OCI-LY7 (cell line): ENCODE results near the gene SLC24A4. TPM values are rescaled to one million over a fixed set of nuclear protein-coding genes. Genes with fewer than 3 reads are reported as not detected.

Experiments used
- Bru-seq: library from RNA; stranded (reverse); fragments of 400-500 nt; gene quantifications from one replicate; lab custom pipeline; 2021; lab: Mats Ljungman, UMichigan
- BruChase-seq, 2 experiments: library from RNA; stranded (reverse); fragments of 400-500 nt; gene quantifications; one replicate each; lab custom pipeline; 2021; lab: Mats Ljungman, UMichigan
- BruUV-seq: library from RNA; stranded (reverse); fragments of 400-500 nt; replicated peaks from 2 replicates; lab custom pipeline; 2021; lab: Mats Ljungman, UMichigan
- CTCF ChIA-PET: fragments of 300-600 bp; sonication (Branson Sonifier 250); formaldehyde crosslinking; loops from one replicate; lab custom pipeline; 2022; ENCODE audit warnings: antibody characterized with exemption; ENCODE audit not compliant: unreplicated experiment; lab: Charles Lee
- POLR2A ChIA-PET: fragments of 300-600 bp; sonication (Branson Sonifier 250); formaldehyde crosslinking; loops from one replicate; lab custom pipeline; 2022; ENCODE audit warnings: antibody characterized with exemption; lab: Charles Lee
- DNase-seq: peaks from one replicate; pipeline ENCODE4 v3.0.0-alpha.2; 2015; ENCODE audit warnings: low spot score
- H2AFZ ChIP-seq: fragments of 200-600 bp; sonication (generic), shearing (Covaris generic); 2 replicates; pipeline ENCODE4 v1.6.1; 2014; ENCODE audit warnings: mild to moderate bottlenecking, antibody characterized with exemption, low read length, moderate library complexity
- H3K27ac ChIP-seq: fragments of 200-600 bp; sonication (generic); 2 replicates; pipeline ENCODE4 v1.5.1; 2014; ENCODE audit warnings: mixed run types, low read depth, mild to moderate bottlenecking, moderate library complexity, low read length, inconsistent platforms; ENCODE audit not compliant: poor library complexity, severe bottlenecking
- H3K36me3 ChIP-seq: fragments of 200-600 bp; sonication (generic); 2 replicates; pipeline ENCODE4 v1.6.1; 2014; ENCODE audit warnings: mild to moderate bottlenecking, antibody characterized with exemption, low read length, moderate library complexity, mixed read lengths; ENCODE audit not compliant: insufficient read depth
- H3K4me1 ChIP-seq: fragments of 200-600 bp; sonication (generic); 2 replicates; pipeline ENCODE4 v1.5.1; 2014; ENCODE audit warnings: mild to moderate bottlenecking, low read length; ENCODE audit not compliant: insufficient read depth, poor library complexity, severe bottlenecking
- H3K4me2 ChIP-seq: fragments of 200-600 bp; sonication (generic); 2 replicates; pipeline ENCODE4 v1.6.1; 2014; ENCODE audit warnings: mild to moderate bottlenecking, low read length
- H3K4me3 ChIP-seq: fragments of 200-600 bp; sonication (generic); 2 replicates; pipeline ENCODE4 v1.5.1; 2014; ENCODE audit warnings: mild to moderate bottlenecking, low read depth, low read length; ENCODE audit not compliant: poor library complexity, severe bottlenecking
- H3K79me2 ChIP-seq: fragments of 200-600 bp; sonication (generic); 2 replicates; pipeline ENCODE4 v1.6.1; 2016; ENCODE audit warnings: low read depth, mild to moderate bottlenecking, low read length, moderate library complexity, mixed read lengths; ENCODE audit not compliant: insufficient read depth
- H3K9me2 ChIP-seq: fragments of 200-600 bp; sonication (generic); 2 replicates; pipeline ENCODE4 v1.6.1; 2016; ENCODE audit warnings: mild to moderate bottlenecking, low read length, mixed read lengths; ENCODE audit not compliant: insufficient read depth
- H3K9me3 ChIP-seq: fragments of 200-600 bp; sonication (generic); 2 replicates; pipeline ENCODE4 v1.6.1; 2014; ENCODE audit warnings: mild to moderate bottlenecking, mixed run types, low read length, mixed read lengths
- H4K20me1 ChIP-seq: fragments of 200-600 bp; sonication (generic); 2 replicates; pipeline ENCODE4 v1.6.1; 2014; ENCODE audit warnings: mild to moderate bottlenecking, antibody characterized with exemption, low read length, moderate library complexity, mixed read lengths; ENCODE audit not compliant: insufficient read depth
- CTCF ChIP-seq: fragments of 200-600 bp; sonication (generic); conservative IDR thresholded peaks from 2 replicates; pipeline ENCODE4 v1.5.1; 2014; ENCODE audit warnings: mild to moderate bottlenecking, antibody characterized with exemption, low read length, moderate library complexity, mixed read lengths
- EZH2phosphoT487 ChIP-seq: fragments of 200-600 bp; sonication (generic); IDR thresholded peaks from 2 replicates; pipeline ENCODE4 v1.6.1; 2018; ENCODE audit warnings: low read depth, borderline replicate concordance, mild to moderate bottlenecking, mixed run types, antibody characterized with exemption, low read length, moderate library complexity, mixed read lengths
- intact Hi-C: fragments of 100-400 bp; cut with micrococcal nuclease; formaldehyde crosslinking; loops from one replicate; pipeline ENCODE4 v1.10.0; 2022; ENCODE audit not compliant: unreplicated experiment
- long read RNA-seq: library from polyadenylated mRNA; stranded (forward); transcript quantifications from one replicate; pipeline ENCODE4 v2.0.0, GENCODE V29; 2022
- total RNA-seq, 2 experiments: library from RNA; depleted of rRNA in 1 of 2; stranded (reverse); fragments of >200 nt in 1 of 2; shearing (Covaris generic) in 1 of 2; gene quantifications; 2 replicates each; pipeline ENCODE4 v1.2.3, GENCODE V29; 2014 to 2022

Gene SLC24A4
- not detected in 2 replicates for total RNA-seq (2014; rRNA removed; shearing (Covaris generic))
- total RNA-seq (2022), result not detected in 2 replicates
- not detected for Bru-seq, nascent RNA
- percentile 2 among the genes with signal in this experiment for BruChase-seq, experiment 1, labeled RNA remaining after a 6-hour chase
- percentile 2 among the genes with signal in this experiment for BruChase-seq, experiment 2, labeled RNA remaining after a 2-hour chase
- long read RNA-seq, result 0 reads

GRCh38 chr14:92323011-92323915 lies at the start of gene SLC24A4:
SLC24A4 (plus strand) TSS chr14:92323165; CDS start chr14:92323831, 666 bp downstream.
- ChIA-PET POLR2A (interaction anchor here (0.7 to 1.0 kb wide), 2 partner anchors 16 to 208 kb away, joined by 3 to 4 read pairs; no protein-coding TSS in a partner anchor), CTCF (no interaction called here)
- H3K27ac ChIP-seq, result no peak within 1 kb of the TSS
- TF ChIP-seq CTCF (no peak), EZH2phosphoT487 (no peak)
- H3K9me2 ChIP-seq, result no peaks in the 10 kb centered on the region
- no peaks in the 10 kb centered on the region for H3K9me3 ChIP-seq
- no peak within 1 kb of the TSS for H3K4me2 ChIP-seq
- H3K4me3 ChIP-seq, result no peak within 1 kb of the TSS
- BruUV-seq, result no TSS peak
- no peaks in the 10 kb centered on the region for H3K4me1 ChIP-seq
- no peaks in the 10 kb centered on the region for H4K20me1 ChIP-seq
- no peaks in the 10 kb centered on the region for H3K79me2 ChIP-seq
- no peak for DNase-seq
- no peak within 1 kb of the TSS for H2AFZ ChIP-seq
- H3K36me3 ChIP-seq, result no peaks in the 10 kb centered on the region
- intact Hi-C loops, result no loop called here

GRCh38 chr14:92273166-92273565 lies 49.8 kb upstream of the SLC24A4 start:
- intact Hi-C loops, result no loop called here
- no peak for DNase-seq
- POLR2A ChIA-PET, result no interaction called here
- H3K27ac ChIP-seq, result no peak overlapping the region
- no peaks in the 10 kb centered on the region for H3K4me1 ChIP-seq
- H3K9me3 ChIP-seq, result no peaks in the 10 kb centered on the region
- TF ChIP-seq EZH2phosphoT487 (no peak), CTCF (no peak)
- BruUV-seq, result no TSS peak
- CTCF ChIA-PET, result no interaction called here
- H3K4me2 ChIP-seq, result no peak overlapping the region
- no peak overlapping the region for H3K4me3 ChIP-seq
- no peaks in the 10 kb centered on the region for H4K20me1 ChIP-seq
- no peaks in the 10 kb centered on the region for H3K79me2 ChIP-seq
- 0 out of 2 replicates have a peak, but pooled peaks cover under 1% of the 10 kb centered on the region for H3K9me2 ChIP-seq
- no peaks in the 10 kb centered on the region for H3K36me3 ChIP-seq
- no peak overlapping the region for H2AFZ ChIP-seq
